ENCODE measurements around the gene ACMSD.
"Not testable (repeated sequence)": the region's sequence is repeated elsewhere in the genome, so short reads cannot be mapped to it uniquely, and the experiment has no call there.

Gene ACMSD

DNA sequence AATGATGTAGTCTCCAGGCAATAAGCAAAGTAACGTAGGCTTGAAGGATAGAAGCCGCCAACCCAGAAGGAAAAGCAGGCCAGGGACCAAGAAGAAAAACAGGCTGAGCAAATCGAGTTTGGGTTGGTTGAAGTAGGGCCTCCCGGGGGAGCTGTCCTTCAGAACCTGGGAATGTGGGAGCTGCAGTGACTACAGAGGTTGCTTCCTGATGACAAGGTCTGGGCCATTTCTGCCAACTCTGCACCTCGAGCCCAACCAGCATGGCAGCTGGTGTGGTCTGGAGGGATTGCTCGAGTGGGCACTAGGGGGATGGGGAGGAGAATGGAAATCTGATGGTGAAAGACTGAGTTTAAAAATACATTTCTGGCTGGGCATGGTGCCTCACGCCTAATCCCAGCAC is 14.1 kb downstream of the ACMSD start:
- DNase-seq (ENCODE audit: low spot score): no peak

DNA sequence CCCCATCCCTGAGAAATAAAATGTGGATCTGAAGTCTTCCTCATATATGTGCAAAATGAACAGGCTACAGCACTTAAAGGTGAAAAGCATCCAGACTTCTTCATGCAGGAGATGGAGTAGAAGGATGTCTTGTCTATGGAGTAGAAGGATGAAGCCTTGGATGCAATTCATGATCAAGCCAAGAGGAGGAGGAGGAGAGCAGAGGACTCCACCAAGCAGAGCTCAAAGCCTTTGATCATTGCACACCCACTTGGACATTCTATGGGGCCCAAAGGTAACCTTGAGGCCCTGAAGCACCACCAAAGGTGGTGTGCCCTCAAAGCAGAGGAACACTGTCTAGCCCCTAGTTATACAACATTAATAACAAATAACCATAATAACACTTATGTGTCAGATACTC is 17.3 kb downstream of the ACMSD start:
- DNase-seq (ENCODE audit: low spot score): no peak

DNA sequence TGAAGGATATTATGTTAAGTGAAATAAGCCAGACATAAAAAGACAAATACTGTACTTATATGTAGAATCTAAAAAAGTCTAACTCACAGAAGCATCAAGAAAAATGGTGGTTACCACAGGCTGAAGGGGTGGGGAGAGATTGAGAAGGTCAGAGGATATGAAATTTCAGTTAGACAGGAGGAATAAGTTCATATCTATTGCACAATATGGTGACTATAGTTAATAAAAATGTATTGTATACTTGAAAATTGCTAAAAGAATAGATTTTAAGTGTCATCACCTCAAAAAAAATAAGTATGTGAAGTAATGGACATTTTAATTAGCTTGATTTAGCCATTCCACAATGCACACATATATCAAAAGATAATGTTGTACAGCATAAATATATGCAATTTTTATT is 19.8 kb downstream of the ACMSD start:
- no peak for DNase-seq (ENCODE audit: low spot score)

DNA sequence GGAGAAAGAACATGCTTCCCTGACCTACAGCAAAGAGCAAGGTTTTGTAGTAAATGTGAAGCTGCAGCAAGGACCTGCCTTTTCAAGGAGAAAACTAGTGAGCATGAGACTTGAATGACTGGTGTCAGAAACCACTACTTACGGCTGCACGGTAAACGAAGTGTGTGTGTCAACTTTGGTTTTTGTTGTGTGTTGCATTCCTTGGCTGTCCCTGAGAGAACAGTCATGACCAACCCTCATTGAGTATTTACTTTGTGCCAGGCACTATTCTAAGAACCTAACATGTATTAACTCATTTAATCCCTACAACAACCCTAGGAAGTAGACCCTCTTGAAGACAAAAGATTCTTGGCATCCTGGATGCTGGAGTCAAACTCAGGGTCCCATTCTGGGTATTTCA is 22.8 kb downstream of the ACMSD start:
- no peak for DNase-seq (ENCODE audit: low spot score)

DNA sequence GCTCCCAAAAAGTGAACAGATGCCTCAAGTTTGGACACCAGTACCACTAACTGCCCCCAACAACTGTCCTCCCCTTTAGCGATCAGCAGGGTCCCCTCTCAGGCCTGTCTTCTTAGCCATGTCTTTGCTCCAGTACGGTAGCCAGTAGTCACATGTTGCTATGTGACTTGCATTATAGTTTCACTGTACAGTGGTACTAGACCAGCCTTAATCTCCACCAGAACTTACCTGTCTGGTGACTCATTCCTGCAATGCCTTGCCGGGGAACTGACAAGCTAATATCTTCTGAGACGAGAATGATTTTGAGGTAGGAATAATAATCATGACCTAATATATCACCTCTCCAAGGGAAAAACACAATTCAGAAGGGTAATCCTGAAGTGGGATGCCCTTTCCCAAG is 23.7 kb downstream of the ACMSD start:
- DNase-seq (ENCODE audit: low spot score): no peak

DNA sequence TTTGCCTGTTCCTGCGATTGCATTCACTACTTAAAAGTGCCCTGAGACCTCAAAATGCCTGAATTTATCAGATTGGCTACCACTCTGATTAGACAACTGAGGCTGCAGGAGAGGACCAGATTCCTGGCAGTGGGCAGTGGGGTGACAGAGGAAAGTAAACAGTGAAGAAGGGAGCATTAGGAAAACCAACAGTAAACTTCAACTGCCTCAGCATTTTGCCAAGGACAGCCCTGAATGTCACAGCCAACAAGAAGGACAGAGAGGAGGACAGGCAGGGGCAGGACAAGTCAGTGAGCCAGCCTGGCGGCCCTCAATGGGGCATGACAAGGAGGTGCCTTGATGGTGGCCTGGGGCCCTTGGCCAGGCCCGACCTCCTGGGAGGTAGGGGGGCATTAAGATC is 24.3 kb downstream of the ACMSD start:
- no peak for DNase-seq (ENCODE audit: low spot score)

DNA sequence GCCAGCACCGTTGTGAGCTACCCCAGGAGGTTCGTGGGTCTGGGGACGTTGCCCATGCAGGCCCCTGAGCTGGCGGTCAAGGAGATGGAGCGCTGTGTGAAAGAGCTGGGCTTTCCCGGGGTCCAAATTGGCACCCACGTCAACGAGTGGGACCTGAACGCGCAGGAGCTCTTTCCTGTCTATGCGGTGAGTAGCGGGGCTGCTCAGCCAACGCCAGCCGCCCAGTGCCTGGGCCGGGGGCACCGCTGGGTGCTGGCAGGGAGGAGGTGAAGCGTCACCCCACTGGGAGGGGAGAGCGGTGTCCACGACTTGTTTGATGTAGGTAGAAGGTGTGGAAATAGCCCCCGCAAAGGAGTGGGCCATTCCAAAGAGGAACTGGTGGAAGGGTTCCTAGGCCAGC is 25.0 kb downstream of the ACMSD start:
- DNase-seq (ENCODE audit: low spot score): no peak

DNA sequence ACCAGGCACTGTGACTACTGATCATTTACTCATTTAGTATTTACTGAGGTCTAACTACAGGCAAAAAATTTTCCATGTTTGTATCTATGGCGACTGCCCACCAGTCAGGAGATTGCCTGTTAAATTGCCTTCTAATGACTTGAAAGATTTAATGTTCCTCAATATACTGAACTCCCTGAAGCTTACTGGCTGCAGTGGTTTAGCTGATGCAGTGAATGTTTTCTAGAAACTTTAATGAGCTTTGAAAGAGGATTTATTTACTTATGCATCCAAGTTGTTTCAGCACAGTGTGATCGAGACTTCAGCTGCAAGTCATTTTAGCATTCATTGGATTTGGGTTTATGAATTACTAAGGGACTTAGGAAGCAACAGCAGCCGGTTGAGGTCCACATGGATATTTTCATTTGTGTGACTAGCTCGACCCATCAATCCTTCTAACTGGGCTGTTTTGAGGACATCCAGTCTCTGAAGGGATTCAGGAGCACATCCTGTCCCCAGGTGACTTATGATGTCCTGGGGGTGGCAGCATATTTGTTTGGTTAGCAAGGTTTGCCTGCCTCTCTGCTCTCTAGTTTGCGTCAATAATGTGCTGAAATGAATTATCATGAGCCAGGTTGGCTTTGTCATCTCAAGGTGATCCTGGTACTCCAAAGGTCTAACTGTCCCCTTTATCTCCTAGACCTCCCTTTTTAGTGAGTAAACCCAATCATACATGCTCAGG is 26.8 kb downstream of the ACMSD start:
- no peak for DNase-seq (ENCODE audit: low spot score)

DNA sequence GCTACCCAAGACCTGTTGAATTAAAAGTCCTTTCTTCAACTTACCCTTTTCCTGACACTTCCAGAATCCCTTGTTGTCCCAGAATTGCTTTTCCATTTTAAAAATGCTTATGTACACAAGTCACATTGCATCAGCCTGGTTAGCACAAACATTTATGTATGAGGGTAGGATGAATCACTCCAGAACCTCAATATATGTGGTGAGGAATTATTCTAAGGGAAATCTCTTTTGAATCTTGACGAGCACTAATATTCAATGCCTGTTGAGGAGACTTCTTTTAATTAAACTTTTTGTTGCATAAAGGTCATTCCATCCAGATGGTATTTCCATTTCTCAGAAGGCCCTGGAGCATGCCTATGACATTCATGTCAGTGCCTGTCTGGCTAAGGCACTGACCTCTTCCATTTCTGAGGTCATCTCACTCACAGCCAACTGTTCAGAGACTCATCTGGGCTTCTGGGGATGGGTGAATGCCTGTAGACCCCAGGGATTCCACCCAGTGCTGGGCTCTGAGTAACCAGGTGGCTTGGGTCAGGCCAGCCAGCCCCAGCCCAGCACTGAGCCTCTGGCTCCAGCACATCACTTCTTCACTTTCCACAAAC is 28.2 kb downstream of the ACMSD start:
- no peak for DNase-seq (ENCODE audit: low spot score)

DNA sequence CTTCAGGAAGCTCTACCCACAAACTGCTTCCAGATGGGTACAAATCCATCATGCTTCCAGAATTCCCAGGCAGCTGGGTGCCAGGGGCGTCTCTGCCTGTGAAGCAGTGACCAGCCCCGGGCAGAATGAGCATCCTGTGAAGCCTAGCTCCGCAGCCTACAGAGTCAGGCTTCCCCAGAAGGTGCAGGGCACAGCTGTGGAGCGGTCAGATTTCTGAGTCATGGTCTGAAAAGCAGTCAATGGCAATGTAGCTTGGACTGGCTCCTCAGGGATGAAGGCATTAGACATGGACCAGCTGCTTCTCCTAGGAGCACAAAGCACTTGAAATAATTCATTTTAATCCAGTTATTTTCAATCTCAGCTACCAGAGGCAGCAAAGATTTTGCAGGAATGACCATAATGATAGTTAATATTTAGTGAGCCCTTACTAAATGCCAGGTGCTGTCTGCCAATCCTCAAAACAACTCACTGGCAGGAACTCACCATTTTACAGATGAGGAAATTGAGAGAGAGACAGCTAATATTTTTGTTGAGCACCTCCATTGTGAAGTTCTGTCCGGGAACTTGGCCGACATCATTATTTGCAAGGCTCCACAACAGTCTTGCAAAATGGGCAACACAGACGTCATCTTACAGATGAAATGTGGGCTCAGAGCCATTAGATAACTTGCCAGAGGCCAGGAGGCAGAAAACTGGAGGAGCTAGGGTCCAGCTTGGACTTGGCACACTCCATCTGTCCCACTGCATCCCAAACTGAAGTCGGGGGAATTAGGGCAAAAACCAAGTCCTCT is 31.7 kb downstream of the ACMSD start:
- no peak for DNase-seq (ENCODE audit: low spot score)

DNA sequence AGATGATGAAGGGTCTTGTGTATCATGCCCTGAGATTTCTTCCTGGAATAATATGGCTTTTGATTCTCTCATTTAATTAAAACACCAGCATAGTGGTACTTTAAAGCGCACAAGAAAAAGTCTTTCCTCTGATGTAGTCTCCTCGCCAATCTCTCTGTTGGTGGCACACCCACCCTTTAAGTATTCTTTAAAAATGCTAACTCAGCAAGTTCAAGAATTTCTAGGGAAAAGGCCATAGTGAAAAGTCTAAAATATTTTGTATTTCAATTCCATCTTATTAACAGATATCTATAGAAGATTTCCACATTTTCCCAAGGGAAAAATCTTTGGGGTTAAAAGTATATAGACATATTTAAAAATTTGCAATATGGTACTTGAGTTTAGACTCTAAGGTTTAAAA is 34.7 kb downstream of the ACMSD start:
- no peak for DNase-seq (ENCODE audit: low spot score)

DNA sequence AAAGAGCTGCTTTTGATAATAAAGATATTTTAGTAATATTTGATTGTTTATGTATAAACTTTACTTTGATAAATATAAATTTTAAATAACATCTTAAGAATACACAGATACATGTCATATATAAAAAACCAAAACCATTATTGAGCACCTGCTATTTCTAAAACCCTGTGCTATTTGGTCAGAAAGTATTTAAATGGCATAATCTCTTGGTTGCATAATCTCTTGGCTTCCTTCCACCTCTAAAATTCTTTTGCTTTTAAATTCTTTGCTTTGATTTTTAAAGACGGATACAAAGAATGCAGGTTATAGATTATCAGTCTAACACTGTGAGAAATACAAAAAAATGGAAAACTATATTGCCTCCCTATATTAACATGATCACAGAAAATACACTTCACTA is 36.9 kb downstream of the ACMSD start:
- no peak for DNase-seq (ENCODE audit: low spot score)

DNA sequence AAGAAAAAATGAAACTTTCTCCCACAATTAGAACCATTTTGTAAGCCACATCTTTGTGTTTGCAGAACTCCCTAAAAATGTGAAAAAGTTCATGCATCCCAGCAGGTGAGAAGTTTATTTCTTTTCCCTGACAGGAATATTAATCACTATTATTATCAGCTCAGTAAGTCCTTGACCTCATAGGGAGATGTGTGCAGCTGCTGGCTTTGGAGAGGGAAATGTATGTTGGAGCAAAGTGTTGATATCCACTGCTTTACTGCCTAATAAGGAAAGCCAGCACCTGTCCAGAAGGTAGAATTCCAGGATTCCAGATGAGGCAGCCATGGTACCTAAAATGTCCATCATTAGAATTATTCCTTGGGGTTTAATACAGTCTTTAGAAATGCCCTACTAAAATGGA is 44.4 kb downstream of the ACMSD start:
- no peak for DNase-seq (ENCODE audit: low spot score)

DNA sequence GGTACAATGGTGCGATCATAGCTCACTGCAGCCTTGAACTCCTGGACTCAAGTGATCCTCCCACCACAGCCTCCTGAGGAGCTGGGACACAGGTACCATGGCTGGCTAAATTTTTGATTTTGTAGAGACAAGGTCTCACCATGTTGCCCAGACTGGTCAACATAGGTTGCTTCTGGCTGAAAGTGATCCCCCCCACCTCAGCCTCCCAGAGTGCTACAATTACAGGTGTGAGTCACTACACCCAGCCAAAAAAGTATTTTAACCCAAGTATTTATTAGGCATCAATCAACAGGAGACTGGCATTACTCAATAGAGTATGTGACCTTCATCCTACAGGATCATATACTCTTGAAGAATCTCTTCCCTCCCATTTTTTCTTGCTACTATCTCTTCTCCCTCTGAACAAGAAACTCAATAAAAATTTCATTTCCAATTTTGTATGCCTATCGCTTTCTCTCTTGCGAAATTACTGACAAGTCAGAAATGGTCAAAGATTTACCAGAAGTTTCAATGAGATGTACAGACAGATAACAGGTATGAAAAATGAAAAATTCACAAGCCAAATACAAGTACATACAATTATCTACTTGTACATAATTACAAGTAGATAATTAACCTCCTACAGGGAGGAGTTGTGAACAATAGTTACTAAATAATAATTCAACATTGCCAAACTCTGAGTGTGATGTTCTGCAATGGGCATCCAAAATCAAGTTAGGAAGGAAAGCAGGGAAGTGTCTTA is 45.3 kb downstream of the ACMSD start:
- no peak for DNase-seq (ENCODE audit: low spot score)

DNA sequence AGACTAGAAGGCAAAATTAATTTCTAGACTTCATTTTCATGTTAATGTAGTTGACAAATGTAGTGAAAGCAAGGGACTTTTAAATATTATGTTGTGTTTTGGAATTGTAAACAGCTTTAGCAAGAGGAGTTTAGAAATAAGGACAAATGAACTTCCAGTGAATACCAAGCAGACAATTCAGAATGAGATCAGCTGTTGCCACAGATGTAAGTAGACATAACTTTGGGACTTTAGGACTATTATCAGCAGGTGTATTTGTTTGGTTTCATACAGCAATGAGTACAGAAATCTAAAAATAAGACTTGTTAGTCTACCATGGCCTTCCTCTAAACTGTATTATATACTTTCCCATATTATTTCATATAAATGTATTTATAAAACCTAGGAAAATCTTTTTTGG is 46.0 kb downstream of the ACMSD start:
- no peak for DNase-seq (ENCODE audit: low spot score)

DNA sequence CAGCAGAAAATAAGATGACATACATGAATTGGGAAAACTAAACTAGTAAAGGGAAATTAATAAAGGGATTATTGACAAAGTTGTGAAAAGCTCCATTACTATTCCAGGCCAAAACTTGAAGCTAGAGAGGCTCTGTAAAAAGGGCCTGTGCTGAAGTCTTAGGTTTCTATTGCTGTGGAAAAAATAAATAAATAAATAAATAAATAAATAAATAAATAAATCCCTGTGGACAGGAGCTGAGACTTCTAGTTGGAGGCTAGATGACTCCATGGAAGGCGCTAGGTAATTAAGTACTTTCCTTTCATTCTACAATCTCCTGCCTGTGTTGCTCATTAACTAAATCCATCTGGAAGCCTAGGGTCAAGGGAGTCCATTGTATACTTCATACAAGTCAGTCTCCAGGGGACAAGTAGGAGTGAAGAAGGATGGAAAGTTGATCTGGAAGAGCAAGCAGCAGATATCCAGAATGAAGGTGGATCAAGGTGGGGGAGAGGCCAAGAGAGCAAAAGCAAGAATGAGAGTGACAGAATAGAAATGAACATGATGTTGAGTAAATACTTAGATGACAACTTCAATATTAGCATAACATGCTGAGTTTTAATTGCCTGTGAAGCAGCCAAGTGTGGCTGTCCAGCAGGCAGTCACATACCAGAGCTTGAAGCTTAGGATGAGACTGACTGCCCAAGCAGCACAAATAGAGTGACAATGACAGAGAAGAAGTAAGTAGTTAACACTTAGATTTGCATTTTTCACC is 54.0 kb downstream of the ACMSD start:
- no peak for DNase-seq (ENCODE audit: low spot score)

DNA sequence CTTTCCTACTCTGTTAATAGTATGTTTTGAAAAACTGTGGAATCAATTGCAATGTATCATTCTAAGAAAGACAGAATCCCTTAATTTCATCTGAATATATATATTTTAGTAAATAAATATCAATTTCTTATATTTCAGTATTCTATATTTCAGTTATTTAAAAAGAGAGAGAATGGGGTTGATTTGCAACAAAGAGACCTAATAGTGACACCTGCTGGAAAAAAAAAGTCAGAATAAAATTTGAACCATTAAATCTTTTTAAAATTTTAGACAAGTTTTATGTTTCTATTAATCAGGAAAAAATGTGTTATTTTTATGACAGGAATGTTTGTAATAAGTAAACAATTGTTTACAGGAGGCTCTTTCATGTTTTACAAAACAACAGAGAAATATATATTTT is 59.5 kb downstream of the ACMSD start:
- no peak for DNase-seq (ENCODE audit: low spot score)

DNA sequence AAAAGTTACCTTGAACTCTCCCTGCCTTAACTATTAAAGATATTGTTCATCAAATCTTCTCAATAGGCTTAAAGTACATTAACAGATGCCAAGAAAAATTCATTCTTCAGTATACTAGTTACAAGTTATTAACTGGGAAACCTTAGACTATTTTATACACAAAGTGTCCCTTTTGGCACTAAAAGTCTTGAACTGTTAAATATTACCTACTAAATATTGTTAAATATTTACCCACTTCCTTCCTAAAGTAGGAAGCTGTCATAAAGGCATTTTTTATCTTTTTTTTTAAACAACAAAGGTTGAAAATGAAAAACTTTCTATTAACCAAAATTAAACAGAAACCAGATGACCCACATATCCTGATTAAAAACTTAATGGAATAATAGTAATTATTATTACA is 60.8 kb downstream of the ACMSD start:
- no peak for DNase-seq (ENCODE audit: low spot score)

DNA sequence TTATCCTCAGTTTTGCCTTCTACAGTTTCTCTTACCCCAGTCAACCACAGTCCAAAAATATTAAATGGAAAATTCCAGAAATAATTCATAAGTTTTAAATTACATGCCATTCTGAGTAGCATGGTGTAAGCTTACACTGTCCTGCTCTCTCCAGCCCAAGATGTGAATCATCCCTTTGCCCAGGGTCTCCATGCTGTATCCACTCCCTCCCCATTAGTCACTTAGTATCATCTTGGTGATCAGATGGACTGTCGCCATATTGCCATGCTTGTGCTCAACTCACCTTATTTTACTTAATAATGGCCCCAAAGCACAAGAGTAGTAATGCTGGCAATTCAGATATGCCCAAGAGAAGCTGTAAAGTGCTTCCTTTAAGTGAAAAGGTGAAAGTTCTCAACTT is 61.7 kb downstream of the ACMSD start:
- no peak for DNase-seq (ENCODE audit: low spot score)

DNA sequence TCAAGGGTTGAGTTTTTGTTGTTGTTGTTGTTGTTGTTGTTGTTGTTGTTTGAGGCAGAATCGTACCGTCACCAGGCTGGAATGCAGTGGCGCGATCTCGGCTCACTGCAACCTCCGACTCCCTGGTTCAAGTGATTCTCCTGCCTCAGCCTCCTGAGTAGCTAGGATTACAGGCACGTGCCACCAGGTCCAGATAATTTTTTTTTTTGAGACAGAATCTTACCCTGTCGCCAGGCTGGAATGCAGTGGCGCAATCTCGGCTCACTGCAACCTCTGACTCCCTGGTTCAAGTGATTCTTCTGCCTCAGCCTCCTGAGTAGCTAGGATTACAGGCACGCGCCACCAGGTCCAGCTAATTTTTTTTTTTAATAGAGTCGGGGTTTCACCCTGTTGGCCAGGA is 65.3 kb downstream of the ACMSD start:
- DNase-seq (ENCODE audit: low spot score): not testable (repeated sequence)

DNA sequence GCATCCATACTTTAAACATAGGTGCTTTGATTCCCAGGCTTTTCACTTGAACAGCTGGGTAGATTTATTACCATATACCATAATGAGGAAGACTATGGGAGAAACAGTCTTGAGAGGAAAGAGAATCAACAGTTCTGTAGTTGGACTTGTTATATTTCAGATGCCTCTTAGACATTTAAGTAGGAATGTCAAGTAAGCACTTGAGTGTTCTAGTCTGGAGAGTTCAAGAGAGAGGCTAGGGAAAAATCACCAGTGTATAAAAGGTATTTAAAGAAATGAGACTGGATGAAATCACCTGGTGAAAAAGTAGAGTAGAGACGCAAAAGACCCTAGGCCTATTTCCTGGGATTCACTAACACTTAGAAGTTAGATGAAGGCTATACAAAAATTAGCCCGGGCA is 66.8 kb downstream of the ACMSD start:
- no peak for DNase-seq (ENCODE audit: low spot score)

DNA sequence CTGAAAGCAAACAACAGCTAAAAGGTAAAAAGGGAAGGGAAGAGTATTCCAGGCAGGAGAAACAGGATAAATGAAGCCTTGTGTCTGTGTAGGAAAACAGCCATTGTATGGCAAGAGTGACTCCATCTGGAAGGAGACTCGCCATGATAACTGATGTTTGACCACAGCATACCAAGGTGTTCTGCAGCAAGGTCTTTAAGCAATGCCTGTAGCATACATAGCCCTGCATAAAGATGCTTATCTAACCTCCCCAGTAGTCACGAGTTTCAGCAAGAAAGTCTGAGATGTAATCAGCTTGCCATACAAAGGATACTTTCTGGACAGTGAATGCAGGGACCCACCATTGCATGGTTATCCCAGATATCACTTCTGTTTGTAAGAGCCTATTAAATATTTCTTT is 68.3 kb downstream of the ACMSD start:
- no peak for DNase-seq (ENCODE audit: low spot score)
